Activated CD8-positive, alpha-beta memory T cell treated with anti-CD3 and anti-CD28 coated beads, Interleukin-2, amount 50 U/mL, for 4 hours (primary cell): ENCODE measurements around the gene MTF1.
A peak's percentile ranks its signal among the peaks of the same experiment; 100 is the strongest.

Experiments used
- DNase-seq: peaks from one replicate; pipeline ENCODE4 v3.0.0-alpha.2; 2020

MTF1 gene

DNA sequence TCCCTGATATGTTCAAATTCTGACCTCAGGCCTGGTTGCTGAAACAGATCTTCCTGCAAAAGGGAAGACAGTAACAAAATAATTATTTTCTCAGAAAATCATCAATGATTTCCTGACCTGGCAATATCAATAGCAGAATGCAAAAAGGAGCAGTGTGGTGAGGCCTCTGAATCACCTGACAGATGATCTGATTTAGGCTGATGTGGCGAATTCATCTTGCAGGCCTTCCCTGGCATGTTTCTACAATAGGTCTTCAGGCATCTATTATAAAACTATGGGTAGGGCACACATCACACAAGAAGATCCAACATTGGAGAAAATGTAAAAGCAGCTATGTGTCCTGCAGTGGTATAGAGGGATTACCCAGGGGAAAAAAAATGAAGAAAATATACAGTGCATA lies 7.1 kb upstream of the MTF1 start:
- DNase-seq: no peak

- no peak for DNase-seq
Observed at GRCh38 chr1:37865348-37866120, 6.1 kb upstream of the MTF1 start.

- DNase-seq: no peak
Observed at GRCh38 chr1:37862330-37862729, 2.9 kb upstream of the MTF1 start.

DNA sequence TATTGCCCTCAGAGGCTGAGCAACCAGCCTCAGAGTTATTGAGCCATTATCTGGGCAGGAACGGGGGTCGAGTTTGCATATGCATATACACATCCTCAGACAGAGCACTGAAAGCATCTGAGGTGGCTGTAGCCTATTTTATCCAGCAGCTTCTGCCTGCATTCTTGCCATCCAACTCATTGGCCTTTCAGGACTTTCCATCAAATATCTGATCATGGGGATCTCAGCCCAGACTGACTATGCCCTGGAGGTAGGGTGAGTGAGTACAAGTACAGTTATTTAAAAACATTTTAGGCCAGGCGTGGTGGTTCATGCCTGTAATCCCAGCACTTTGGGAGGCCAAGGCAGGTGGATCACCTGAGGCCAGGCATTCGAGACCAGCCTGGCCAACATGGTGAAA lies 1.8 kb upstream of the MTF1 start:
- no peak for DNase-seq

- no peak for DNase-seq
Observed at GRCh38 chr1:37860346-37860666, 914 bp upstream of the MTF1 start.

DNA sequence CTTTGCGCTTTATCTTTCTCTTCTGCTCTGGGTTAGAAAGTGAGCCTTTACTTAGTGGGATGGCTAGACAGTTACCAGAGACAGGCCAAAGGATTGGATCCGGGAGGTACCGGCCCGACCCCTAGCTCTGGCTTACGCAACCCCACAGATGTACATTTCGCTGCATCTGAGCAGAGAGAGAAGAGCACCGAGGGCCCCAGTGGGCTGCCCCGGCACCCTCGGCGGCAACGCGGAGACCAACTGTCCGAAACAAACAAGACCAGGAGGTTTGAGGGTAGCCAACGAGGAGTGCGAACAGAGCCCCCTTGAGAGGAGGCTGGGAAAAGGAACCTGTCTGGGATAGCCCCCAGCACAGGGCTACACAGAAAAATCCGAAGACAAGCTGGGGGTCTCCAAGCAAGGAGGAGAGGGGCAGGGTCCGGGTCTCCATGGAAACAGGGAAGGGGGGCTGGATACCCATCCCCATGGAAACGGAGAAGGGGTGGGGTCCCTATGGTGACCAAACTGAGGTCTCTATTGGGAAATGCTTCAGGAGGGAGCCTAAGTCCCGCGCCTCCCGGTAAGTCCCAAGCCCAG lies 373 bp downstream of the MTF1 start:
- peak; percentile 17 for DNase-seq

DNA sequence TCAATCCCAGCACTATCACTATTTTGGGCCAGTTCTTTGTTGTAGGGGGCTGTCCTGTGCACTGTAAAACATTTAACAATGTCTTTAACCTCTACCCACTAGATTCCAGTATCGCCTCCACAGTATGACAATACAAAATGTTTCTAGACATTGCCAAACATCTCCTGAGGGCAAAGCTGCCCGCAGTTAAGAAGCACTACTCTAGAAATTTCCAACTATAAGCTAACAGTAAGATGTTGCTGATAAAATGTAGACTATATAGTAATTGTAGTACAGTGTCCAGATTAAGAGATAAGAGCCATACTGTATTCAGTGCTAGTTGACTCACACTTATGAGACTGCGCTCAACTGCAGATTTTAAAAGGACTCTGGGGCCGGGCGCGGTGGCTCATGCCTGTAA lies 5.0 kb downstream of the MTF1 start:
- DNase-seq: no peak

DNA sequence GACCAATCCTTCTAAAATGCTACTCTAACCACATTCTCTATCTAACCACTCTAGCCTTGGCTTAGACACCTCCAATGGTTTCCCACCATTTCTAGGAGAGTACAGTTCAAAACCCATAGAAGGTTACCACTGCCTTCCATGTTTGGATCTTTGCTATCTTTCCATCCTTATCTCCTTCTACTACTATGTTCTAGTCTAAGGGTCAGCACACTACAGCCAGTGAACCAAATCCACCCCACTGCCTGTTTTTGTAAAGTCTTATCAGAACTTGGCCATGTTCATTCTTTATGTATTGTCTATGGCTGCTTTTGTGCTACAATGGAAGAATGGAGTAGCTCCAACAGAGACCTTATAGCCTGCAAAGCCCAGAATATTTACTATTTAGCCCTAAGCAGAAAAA lies 6.2 kb downstream of the MTF1 start:
- no peak for DNase-seq

GRCh38 chr1:37851782-37852210 lies 7.6 kb downstream of the MTF1 start:
- no peak for DNase-seq

- DNase-seq: no peak
Observed at GRCh38 chr1:37851262-37851661, 8.1 kb downstream of the MTF1 start.

DNA sequence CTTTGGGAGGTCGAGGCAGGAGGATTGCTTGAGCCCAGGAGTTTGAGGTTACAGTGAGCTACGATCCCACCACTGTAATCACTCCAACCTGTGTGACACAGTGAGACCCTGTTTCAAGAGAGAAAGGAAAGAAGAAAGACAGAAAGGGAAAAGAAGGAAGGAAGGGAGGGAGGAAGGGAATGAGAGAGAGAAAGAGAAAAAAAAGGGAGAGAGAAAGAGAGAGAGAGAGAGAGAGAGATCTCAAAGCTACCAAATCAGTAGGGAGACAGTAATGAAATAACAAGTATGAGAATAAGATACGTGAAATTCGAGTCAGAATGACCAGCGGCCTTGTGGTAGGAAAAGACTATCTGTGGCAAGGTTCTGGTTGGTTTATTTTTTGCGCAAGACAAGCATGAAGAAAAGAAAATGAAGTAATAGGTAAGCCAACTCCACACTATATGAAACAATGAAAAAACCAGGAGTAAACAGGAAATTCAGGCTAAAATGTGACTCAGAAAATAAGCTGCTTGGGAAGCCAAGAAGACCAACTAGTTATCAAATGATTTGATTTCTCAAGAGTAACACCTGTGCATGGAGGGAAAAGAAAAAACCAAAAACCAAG lies 8.9 kb downstream of the MTF1 start:
- DNase-seq: no peak

GRCh38 chr1:37849480-37849879 lies 9.9 kb downstream of the MTF1 start:
- DNase-seq: no peak

DNA sequence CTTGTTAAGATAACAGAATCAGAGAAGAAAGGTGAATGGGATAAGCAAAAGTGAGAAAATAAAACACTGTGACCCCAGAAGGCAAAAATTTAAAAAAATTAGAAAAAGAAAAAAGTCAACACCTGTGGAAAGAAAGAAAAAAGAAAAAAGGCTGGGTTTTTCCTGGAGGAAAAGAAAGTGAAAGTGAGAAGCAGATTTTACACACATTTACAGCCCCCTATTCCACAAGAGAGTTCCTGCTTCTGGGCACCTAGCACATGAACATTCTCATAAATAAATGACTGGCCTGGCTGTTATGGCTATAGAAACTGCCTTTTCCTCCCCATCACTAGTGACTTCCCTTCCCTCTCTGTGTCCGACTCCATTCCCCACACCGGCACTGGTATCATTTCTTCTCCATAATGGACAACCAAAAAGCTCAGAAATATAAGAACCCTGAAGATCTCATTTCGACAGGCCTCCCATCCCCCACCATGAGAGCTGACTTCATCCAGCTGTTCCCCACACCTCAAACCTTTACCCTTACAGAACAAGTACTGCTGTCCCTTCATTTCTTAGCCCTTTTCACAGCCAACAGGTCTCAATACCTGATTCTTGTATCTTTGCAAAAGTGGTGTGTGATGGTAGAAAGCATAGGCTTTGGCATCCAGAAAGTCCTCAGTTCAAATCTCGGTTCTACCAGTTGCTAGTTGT lies 12.6 kb downstream of the MTF1 start:
- no peak for DNase-seq

GRCh38 chr1:37845786-37846185 lies 13.6 kb downstream of the MTF1 start:
- no peak for DNase-seq

GRCh38 chr1:37845049-37845646 lies 14.2 kb downstream of the MTF1 start:
- no peak for DNase-seq

GRCh38 chr1:37844536-37844935 lies 14.9 kb downstream of the MTF1 start:
- DNase-seq: no peak

DNA sequence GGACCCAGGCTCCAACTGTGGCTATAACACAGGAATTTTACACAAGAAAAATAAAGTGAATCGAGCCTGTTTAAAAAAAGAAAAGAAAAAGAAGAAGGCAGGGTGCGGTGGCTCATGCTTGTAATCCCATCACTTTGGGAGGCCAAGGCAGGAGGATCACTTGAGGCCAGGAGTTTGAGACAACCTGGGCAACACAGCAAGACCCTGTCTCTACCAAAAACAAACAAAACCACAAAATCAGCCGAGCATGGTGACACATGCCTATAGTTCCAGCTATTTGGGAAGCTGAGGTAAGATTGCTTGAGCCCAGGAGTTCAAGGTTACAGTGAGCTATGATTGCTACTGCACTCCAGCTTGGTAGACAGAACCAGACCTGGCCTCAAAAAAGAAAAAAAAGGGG lies 17.7 kb downstream of the MTF1 start:
- DNase-seq: no peak

GRCh38 chr1:37840711-37841110 lies 18.7 kb downstream of the MTF1 start:
- DNase-seq: no peak

DNA sequence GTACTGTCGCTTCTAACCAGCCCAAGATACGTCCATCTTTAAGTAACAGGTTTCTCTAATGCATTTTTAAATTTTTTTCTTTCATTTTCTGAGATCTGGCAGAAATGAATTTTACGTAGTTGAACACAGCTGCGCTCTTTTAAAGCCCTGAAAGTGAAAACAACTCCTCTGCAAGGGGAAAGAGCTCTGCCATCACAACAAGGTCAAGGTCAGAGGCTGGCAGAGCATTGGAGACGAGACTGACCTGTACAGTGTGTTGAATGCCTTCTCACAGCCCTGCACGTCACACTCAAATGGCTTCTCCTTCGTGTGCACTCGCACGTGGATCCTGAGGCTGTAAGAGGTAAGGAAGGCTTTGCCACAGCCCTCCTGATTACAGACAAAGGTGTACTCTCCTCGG lies 19.7 kb downstream of the MTF1 start:
- DNase-seq: no peak

GRCh38 chr1:37836788-37837187 lies 22.6 kb downstream of the MTF1 start:
- DNase-seq: no peak

GRCh38 chr1:37831809-37832208 lies 27.6 kb downstream of the MTF1 start:
- no peak for DNase-seq

DNA sequence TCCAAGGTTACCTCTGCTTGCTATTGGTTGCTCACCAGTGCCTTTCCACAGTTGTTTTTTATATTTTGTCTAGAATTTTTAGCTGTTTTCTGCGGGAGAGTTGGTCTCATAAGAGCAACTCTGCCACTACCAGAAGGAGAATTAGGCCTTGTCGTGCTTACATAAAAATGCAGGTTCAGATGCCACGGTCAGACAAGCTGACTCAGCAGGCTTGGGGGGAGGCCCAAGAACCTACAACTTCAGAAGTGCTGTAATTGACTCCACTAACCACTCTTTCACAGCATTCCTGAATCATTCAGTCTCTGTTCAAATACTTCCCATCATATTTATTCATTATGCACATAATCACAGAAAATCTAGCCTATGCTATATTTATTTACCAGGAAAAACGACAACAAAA lies 28.3 kb downstream of the MTF1 start:
- DNase-seq: no peak

GRCh38 chr1:37828410-37829074 lies 30.9 kb downstream of the MTF1 start:
- no peak for DNase-seq
